Measurements from ENCODE around the gene BCL2L12. TPM values are rescaled to one million over a fixed set of nuclear protein-coding genes. Genes with fewer than 3 reads are reported as not detected.

The BCL2L12 gene
- total and polyA plus RNA-seq, 2 of the 13 experiments (the other 11 are each of a cell fraction or from before 2014, with no cell fraction given), result 26.8 to 40.8 TPM

DNA sequence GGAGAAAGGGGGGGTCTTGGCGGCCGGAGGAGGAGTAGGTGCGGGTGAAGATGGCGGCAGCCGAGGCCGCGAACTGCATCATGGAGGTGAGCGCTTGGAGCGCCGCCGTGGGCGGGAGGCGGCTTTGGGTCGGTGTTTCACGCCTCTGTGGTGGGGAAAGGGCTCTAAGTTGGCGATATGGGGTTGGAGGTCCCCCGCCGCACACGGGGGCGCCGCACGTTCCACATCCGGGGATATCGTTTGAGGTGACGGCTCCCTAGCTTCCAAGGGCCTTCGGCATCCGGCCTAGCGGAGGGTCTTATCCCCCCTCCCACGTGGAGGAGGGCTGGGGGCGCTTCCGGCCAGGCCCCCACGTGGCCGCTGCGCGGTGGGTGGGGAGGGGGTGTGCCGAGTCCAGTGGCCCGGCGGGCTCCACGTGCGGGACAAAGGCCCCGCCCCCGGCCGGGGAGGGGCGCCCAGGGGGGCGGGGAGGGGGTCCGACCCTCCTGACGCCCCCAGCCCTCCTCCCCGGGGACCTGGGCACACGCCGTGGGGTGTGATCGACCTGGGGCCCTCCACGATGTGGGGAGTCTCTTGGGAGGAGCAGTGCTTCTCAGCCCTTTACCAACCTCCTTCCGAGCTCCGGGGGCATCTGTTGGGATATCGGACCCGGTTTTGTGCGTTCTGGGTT lies 11.6 kb downstream of the BCL2L12 start, which contains the start of gene PRMT1 (continued):
- TF ChIP-seq ZNF329 (CRISPR knock-in tag; IDR thresholded peaks at IDR 0.05; ENCODE audit: low read depth), result no peak
- TF ChIP-seq, protein P1, sequence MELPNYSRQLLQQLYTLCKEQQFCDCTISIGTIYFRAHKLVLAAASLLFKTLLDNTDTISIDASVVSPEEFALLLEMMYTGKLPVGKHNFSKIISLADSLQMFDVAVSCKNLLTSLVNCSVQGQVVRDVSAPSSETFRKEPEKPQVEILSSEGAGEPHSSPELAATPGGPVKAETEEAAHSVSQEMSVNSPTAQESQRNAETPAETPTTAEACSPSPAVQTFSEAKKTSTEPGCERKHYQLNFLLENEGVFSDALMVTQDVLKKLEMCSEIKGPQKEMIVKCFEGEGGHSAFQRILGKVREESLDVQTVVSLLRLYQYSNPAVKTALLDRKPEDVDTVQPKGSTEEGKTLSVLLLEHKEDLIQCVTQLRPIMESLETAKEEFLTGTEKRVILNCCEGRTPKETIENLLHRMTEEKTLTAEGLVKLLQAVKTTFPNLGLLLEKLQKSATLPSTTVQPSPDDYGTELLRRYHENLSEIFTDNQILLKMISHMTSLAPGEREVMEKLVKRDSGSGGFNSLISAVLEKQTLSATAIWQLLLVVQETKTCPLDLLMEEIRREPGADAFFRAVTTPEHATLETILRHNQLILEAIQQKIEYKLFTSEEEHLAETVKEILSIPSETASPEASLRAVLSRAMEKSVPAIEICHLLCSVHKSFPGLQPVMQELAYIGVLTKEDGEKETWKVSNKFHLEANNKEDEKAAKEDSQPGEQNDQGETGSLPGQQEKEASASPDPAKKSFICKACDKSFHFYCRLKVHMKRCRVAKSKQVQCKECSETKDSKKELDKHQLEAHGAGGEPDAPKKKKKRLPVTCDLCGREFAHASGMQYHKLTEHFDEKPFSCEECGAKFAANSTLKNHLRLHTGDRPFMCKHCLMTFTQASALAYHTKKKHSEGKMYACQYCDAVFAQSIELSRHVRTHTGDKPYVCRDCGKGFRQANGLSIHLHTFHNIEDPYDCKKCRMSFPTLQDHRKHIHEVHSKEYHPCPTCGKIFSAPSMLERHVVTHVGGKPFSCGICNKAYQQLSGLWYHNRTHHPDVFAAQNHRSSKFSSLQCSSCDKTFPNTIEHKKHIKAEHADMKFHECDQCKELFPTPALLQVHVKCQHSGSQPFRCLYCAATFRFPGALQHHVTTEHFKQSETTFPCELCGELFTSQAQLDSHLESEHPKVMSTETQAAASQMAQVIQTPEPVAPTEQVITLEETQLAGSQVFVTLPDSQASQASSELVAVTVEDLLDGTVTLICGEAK (IDR thresholded peaks at IDR 0.05), result no peak
- TF ChIP-seq, protein P1 (CRISPR knock-in tag; IDR thresholded peaks at IDR 0.05), result peak; percentile 64; the same call in 1 of the 2 replicates
- TF ChIP-seq ZNF256 (CRISPR knock-in tag; conservative IDR thresholded peaks at IDR 0.05), result no peak
- peak; percentile 82; the same call in 1 of the 2 replicates for TF ChIP-seq KLF9 (CRISPR knock-in tag; IDR thresholded peaks at IDR 0.05; ENCODE audit: low read depth)
- TF ChIP-seq, protein P2, sequence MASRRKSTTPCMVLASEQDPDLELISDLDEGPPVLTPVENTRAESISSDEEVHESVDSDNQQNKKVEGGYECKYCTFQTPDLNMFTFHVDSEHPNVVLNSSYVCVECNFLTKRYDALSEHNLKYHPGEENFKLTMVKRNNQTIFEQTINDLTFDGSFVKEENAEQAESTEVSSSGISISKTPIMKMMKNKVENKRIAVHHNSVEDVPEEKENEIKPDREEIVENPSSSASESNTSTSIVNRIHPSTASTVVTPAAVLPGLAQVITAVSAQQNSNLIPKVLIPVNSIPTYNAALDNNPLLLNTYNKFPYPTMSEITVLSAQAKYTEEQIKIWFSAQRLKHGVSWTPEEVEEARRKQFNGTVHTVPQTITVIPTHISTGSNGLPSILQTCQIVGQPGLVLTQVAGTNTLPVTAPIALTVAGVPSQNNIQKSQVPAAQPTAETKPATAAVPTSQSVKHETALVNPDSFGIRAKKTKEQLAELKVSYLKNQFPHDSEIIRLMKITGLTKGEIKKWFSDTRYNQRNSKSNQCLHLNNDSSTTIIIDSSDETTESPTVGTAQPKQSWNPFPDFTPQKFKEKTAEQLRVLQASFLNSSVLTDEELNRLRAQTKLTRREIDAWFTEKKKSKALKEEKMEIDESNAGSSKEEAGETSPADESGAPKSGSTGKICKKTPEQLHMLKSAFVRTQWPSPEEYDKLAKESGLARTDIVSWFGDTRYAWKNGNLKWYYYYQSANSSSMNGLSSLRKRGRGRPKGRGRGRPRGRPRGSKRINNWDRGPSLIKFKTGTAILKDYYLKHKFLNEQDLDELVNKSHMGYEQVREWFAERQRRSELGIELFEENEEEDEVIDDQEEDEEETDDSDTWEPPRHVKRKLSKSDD (CRISPR knock-in tag; IDR thresholded peaks at IDR 0.05; ENCODE audit: low read depth), result peak; percentile 42; the same call in 1 of the 2 replicates
- peak; percentile 72; the same call in 1 of the 2 replicates for TF ChIP-seq TARDBP (CRISPR knock-in tag; IDR thresholded peaks at IDR 0.05)
- TF ChIP-seq, protein P3, sequence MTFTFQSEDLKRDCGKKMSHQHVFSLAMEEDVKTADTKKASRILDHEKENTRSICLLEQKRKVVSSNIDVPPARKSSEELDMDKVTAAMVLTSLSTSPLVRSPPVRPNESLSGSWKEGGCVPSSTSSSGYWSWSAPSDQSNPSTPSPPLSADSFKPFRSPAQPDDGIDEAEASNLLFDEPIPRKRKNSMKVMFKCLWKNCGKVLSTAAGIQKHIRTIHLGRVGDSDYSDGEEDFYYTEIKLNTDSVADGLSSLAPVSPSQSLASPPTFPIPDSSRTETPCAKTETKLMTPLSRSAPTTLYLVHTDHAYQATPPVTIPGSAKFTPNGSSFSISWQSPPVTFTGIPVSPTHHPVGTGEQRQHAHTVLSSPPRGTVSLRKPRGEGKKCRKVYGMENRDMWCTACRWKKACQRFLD (CRISPR knock-in tag; IDR thresholded peaks at IDR 0.05; ENCODE audit: borderline replicate concordance), result no peak
- TF ChIP-seq GTF3A (CRISPR knock-in tag; conservative IDR thresholded peaks at IDR 0.05), result no peak
- no peak for TF ChIP-seq ZFAT (CRISPR knock-in tag; conservative IDR thresholded peaks at IDR 0.05)
- TF ChIP-seq ZFP82 (CRISPR knock-in tag; IDR thresholded peaks at IDR 0.05; ENCODE audit: borderline replicate concordance), result peak; percentile 53; the same call in 1 of the 2 replicates
- TF ChIP-seq SAP130 (CRISPR knock-in tag; IDR thresholded peaks at IDR 0.05; ENCODE audit: low read depth), result peak; percentile 94
- 0 out of 2 replicates have a peak, but pooled peaks have one; percentile 45 for TF ChIP-seq ZNF614 (CRISPR knock-in tag; IDR thresholded peaks at IDR 0.05; ENCODE audit: borderline replicate concordance)
- 0 out of 2 replicates have a peak, but pooled peaks have one; percentile 32 for TF ChIP-seq SMYD3 (CRISPR knock-in tag; IDR thresholded peaks at IDR 0.05)
- TF ChIP-seq MZF1 (CRISPR knock-in tag; IDR thresholded peaks at IDR 0.05; ENCODE audit: borderline replicate concordance), result no peak
- TF ChIP-seq NBN (conservative IDR thresholded peaks at IDR 0.05), result no peak
- TF ChIP-seq RFXANK (CRISPR knock-in tag; IDR thresholded peaks at IDR 0.05), result peak; percentile 25; the same call in 1 of the 2 replicates

Measured in HepG2 (cell line).